Breast epithelium (tissue), 4 donors: ENCODE measurements around the gene ORMDL3. TPM values are rescaled to one million over a fixed set of nuclear protein-coding genes. Genes with fewer than 3 reads are reported as not detected.

Experiments
- DNase-seq, 2 donors: peaks; one replicate each; pipeline ENCODE4 v3.0.0-alpha.2; 2019; ENCODE audit warnings: low spot score in 2 of 2
- H3K27ac ChIP-seq, 2 donors: fragments of 200-600 bp; sonication (generic) in 1 of 2; one replicate each; pipeline ENCODE4 v1.5.1; 2016 to 2019; ENCODE audit warnings: mild to moderate bottlenecking in 1 of 2
- H3K27me3 ChIP-seq, 2 donors: fragments of 200-600 bp; sonication (generic) in 1 of 2; one replicate each; pipeline versions ENCODE4 v1.5.1 to v1.6.0; 2017 to 2019; ENCODE audit warnings: control low read depth in 1 of 2, mild to moderate bottlenecking in 1 of 2
- H3K36me3 ChIP-seq: fragments of 200-600 bp; one replicate; pipeline ENCODE4 v1.5.1; 2019
- H3K4me1 ChIP-seq, 2 donors: fragments of 200-600 bp; sonication (generic); one replicate each; pipeline ENCODE4 v1.5.1; 2016 to 2019; ENCODE audit warnings: control low read depth in 1 of 2
- H3K4me3 ChIP-seq, 3 donors: fragments of 200-600 bp; sonication (generic); 1 replicate in 2 of 3; 2 replicates in 1 of 3; pipeline ENCODE4 v1.5.1; 2016 to 2019; ENCODE audit warnings: mild to moderate bottlenecking in 3 of 3, moderate library complexity in 2 of 3
- H3K9me3 ChIP-seq, 2 donors: fragments of 200-600 bp; sonication (generic) in 1 of 2; one replicate each; pipeline ENCODE4 v1.5.1; 2016 to 2019; ENCODE audit warnings: control low read depth in 1 of 2
- CTCF ChIP-seq, 3 donors: fragments of 450-650 bp; IDR thresholded peaks; one replicate each; pipeline ENCODE4 v1.5.1; 2016 to 2017; ENCODE audit warnings: antibody characterized with exemption in 3 of 3, mild to moderate bottlenecking in 3 of 3, moderate library complexity in 3 of 3
- POLR2A ChIP-seq: fragments of 450-650 bp; IDR thresholded peaks from one replicate; pipeline ENCODE4 v1.6.1; 2016; ENCODE audit warnings: antibody characterized with exemption, mild to moderate bottlenecking, moderate library complexity
- POLR2AphosphoS5 ChIP-seq, 3 donors: sonication (generic); formaldehyde crosslinking; IDR thresholded peaks; one replicate each; pipeline ENCODE4 v1.6.1; 2017; ENCODE audit warnings: antibody characterized with exemption in 3 of 3
- intact Hi-C: fragments of 100-400 bp; cut with DNase I; formaldehyde crosslinking; loops from one replicate; pipeline ENCODE4 v1.15.1; 2023; ENCODE audit warnings: low total_unique reads
- total RNA-seq, 3 donors: library from RNA; depleted of rRNA; stranded (reverse); fragments of >200 nt; gene quantifications; one replicate each; pipeline ENCODE4 v1.1.0, GENCODE V29; 2016

ORMDL3 gene
- total RNA-seq, 3 donors from 2014 or later = 90.5 to 158 (median 104) TPM

GRCh38 chr17:39924691-39925055 lies 2.7 kb downstream of the ORMDL3 start:
- Histone ChIP-seq H3K27ac (peak overlapping the region; percentile 22 to 93), H3K27me3 (no peaks in the 10 kb centered on the region), H3K4me3 (no peak overlapping the region), H3K4me1 (peaks cover 11 to 23% of the 10 kb centered on the region in 2 donors), H3K9me3 (no peaks in the 10 kb centered on the region), H3K36me3 (no peaks in the 10 kb centered on the region)
- TF ChIP-seq POLR2AphosphoS5 (IDR thresholded peaks at IDR 0.05) (no peak), CTCF (IDR thresholded peaks at IDR 0.05) (no peak)
- no peak for DNase-seq
- intact Hi-C loops = no loop called here

GRCh38 chr17:39923836-39924690 lies 3.3 kb downstream of the ORMDL3 start:
- intact Hi-C loops = no loop called here
- no peak for DNase-seq
- H3K36me3 ChIP-seq = no peaks in the 10 kb centered on the region
- peak overlapping the region; percentile 22 to 93 for H3K27ac ChIP-seq
- TF ChIP-seq CTCF (IDR thresholded peaks at IDR 0.05) = no peak
- TF ChIP-seq POLR2A = no peak
- TF ChIP-seq POLR2AphosphoS5 (IDR thresholded peaks at IDR 0.05) = no peak
- peaks cover 11 to 23% of the 10 kb centered on the region in 2 donors for H3K4me1 ChIP-seq
- H3K27me3 ChIP-seq = no peaks in the 10 kb centered on the region
- no peaks in the 10 kb centered on the region for H3K9me3 ChIP-seq
- H3K4me3 ChIP-seq = no peak overlapping the region

- intact Hi-C loops = no loop called here
- H3K36me3 ChIP-seq = no peaks in the 10 kb centered on the region
- H3K27ac ChIP-seq = no peak overlapping the region
- TF ChIP-seq POLR2AphosphoS5 (IDR thresholded peaks at IDR 0.05) = no peak
- DNase-seq = no peak
- H3K4me3 ChIP-seq = no peak overlapping the region
- no peaks in the 10 kb centered on the region for H3K9me3 ChIP-seq
- H3K27me3 ChIP-seq = no peaks in the 10 kb centered on the region
- H3K4me1 ChIP-seq = peaks cover 4 to 23% of the 10 kb centered on the region in 2 donors
Measured at GRCh38 chr17:39923230-39923629, 4.2 kb downstream of the ORMDL3 start.

GRCh38 chr17:39922006-39922405 lies 5.4 kb downstream of the ORMDL3 start:
- intact Hi-C loops = no loop called here
- TF ChIP-seq CTCF (IDR thresholded peaks at IDR 0.05) (no peak), POLR2AphosphoS5 (IDR thresholded peaks at IDR 0.05) (no peak), POLR2A (no peak)
- Histone ChIP-seq H3K36me3 (no peaks in the 10 kb centered on the region), H3K4me1 (peaks cover 4 to 23% of the 10 kb centered on the region in 2 donors), H3K27me3 (no peaks in the 10 kb centered on the region), H3K9me3 (no peaks in the 10 kb centered on the region), H3K27ac (no peak overlapping the region), H3K4me3 (no peak overlapping the region)
- no peak for DNase-seq

GRCh38 chr17:39921323-39921722 lies 6.1 kb downstream of the ORMDL3 start:
- Histone ChIP-seq H3K36me3 (no peaks in the 10 kb centered on the region), H3K4me1 (peaks cover 4 to 19% of the 10 kb centered on the region in 2 donors), H3K27me3 (no peaks in the 10 kb centered on the region), H3K9me3 (no peaks in the 10 kb centered on the region), H3K27ac (no peak overlapping the region), H3K4me3 (no peak overlapping the region)
- intact Hi-C loops = no loop called here
- TF ChIP-seq POLR2AphosphoS5 (IDR thresholded peaks at IDR 0.05) (no peak), POLR2A (no peak), CTCF (IDR thresholded peaks at IDR 0.05) (no peak)
- DNase-seq = no peak
